ENCODE results near the gene GPX3. TPM values are rescaled to one million over a fixed set of nuclear protein-coding genes. Genes with fewer than 3 reads are reported as not detected.

GPX3 gene
- total RNA-seq, 1 experiment from 2014 or later, result 86.6 TPM

DNA sequence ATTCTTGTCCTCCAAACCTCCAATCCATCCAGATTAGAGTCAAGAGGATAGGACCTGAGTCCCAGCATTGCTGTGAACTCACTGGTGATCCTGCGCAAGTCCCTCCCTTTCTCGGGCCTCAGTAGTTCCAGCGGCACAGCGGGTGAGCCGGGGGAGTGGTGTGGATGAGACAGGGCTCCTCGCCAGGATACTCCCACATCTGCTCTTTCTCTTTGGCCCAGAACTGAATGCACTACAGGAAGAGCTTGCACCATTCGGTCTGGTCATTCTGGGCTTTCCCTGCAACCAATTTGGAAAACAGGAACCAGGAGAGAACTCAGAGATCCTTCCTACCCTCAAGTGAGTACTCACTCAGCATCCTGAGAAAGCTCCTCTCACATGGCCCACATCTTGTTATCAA, 6.3 kb downstream of the GPX3 start:
- no peak overlapping the region for H3K27ac Mint-ChIP-seq (ENCODE audit: unreplicated experiment)
- Histone ChIP-seq H3K4me3 (ENCODE audit: low read depth, low read length) (no peak overlapping the region), H3K36me3 (ENCODE audit: control insufficient read depth, insufficient read depth, low read length) (peaks cover 6% of the 10 kb centered on the region), H3K27me3 (replicated peaks; ENCODE audit: control insufficient read depth, insufficient read depth, low read length) (no peaks in the 10 kb centered on the region), H3K4me1 (no peaks in the 10 kb centered on the region), H3K9me3 (no peaks in the 10 kb centered on the region)
- ChIA-PET CTCF (no interaction called here), POLR2A (no interaction called here)
- no peak for DNase-seq
- no peaks in the 10 kb centered on the region for H3K4me1 Mint-ChIP-seq (ENCODE audit: low read depth, unreplicated experiment)
- no peaks in the 10 kb centered on the region for H3K9me3 Mint-ChIP-seq (ENCODE audit: unreplicated experiment)
- TF ChIP-seq, protein P1, sequence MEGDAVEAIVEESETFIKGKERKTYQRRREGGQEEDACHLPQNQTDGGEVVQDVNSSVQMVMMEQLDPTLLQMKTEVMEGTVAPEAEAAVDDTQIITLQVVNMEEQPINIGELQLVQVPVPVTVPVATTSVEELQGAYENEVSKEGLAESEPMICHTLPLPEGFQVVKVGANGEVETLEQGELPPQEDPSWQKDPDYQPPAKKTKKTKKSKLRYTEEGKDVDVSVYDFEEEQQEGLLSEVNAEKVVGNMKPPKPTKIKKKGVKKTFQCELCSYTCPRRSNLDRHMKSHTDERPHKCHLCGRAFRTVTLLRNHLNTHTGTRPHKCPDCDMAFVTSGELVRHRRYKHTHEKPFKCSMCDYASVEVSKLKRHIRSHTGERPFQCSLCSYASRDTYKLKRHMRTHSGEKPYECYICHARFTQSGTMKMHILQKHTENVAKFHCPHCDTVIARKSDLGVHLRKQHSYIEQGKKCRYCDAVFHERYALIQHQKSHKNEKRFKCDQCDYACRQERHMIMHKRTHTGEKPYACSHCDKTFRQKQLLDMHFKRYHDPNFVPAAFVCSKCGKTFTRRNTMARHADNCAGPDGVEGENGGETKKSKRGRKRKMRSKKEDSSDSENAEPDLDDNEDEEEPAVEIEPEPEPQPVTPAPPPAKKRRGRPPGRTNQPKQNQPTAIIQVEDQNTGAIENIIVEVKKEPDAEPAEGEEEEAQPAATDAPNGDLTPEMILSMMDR (IDR thresholded peaks at IDR 0.05; ENCODE audit: insufficient read depth in 1 of 2, low read depth in 1 of 2, low read length in 1 of 2, severe bottlenecking in 1 of 2, unreplicated experiment in 1 of 2), result no peak
- H3K4me3 Mint-ChIP-seq (ENCODE audit: unreplicated experiment), result no peak overlapping the region
- peaks cover 52% of the 10 kb centered on the region for H3K36me3 Mint-ChIP-seq (ENCODE audit: insufficient read depth, unreplicated experiment)
- BruUV-seq (replicated peaks), result no TSS peak
- H3K27me3 Mint-ChIP-seq (ENCODE audit: insufficient read depth, unreplicated experiment), result no peaks in the 10 kb centered on the region
- intact Hi-C loops (cut with micrococcal nuclease; ENCODE audit: unreplicated experiment), result no loop called here

DNA sequence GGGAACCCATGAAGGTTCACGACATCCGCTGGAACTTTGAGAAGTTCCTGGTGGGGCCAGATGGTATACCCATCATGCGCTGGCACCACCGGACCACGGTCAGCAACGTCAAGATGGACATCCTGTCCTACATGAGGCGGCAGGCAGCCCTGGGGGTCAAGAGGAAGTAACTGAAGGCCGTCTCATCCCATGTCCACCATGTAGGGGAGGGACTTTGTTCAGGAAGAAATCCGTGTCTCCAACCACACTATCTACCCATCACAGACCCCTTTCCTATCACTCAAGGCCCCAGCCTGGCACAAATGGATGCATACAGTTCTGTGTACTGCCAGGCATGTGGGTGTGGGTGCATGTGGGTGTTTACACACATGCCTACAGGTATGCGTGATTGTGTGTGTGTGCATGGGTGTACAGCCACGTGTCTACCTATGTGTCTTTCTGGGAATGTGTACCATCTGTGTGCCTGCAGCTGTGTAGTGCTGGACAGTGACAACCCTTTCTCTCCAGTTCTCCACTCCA, 7.6 kb downstream of the GPX3 start:
- Mint-ChIP-seq H3K36me3 (ENCODE audit: insufficient read depth, unreplicated experiment) (peaks cover 64% of the 10 kb centered on the region), H3K9me3 (ENCODE audit: unreplicated experiment) (no peaks in the 10 kb centered on the region), H3K4me3 (ENCODE audit: unreplicated experiment) (no peak overlapping the region), H3K27ac (ENCODE audit: unreplicated experiment) (no peak overlapping the region), H3K4me1 (ENCODE audit: low read depth, unreplicated experiment) (no peaks in the 10 kb centered on the region), H3K27me3 (ENCODE audit: insufficient read depth, unreplicated experiment) (no peaks in the 10 kb centered on the region)
- no TSS peak for BruUV-seq (replicated peaks)
- no peaks in the 10 kb centered on the region for H3K27me3 ChIP-seq (replicated peaks; ENCODE audit: control insufficient read depth, insufficient read depth, low read length)
- H3K9me3 ChIP-seq, result no peaks in the 10 kb centered on the region
- H3K36me3 ChIP-seq (ENCODE audit: control insufficient read depth, insufficient read depth, low read length), result peaks cover 5% of the 10 kb centered on the region
- TF ChIP-seq, protein P1 (IDR thresholded peaks at IDR 0.05; ENCODE audit: insufficient read depth in 1 of 2, low read depth in 1 of 2, low read length in 1 of 2, severe bottlenecking in 1 of 2, unreplicated experiment in 1 of 2), result no peak
- ChIA-PET CTCF (no interaction called here), POLR2A (no interaction called here)
- no peak overlapping the region for H3K4me3 ChIP-seq (ENCODE audit: low read depth, low read length)
- H3K4me1 ChIP-seq, result no peaks in the 10 kb centered on the region
- intact Hi-C loops (cut with micrococcal nuclease; ENCODE audit: unreplicated experiment), result no loop called here
- DNase-seq, result no peak

DNA sequence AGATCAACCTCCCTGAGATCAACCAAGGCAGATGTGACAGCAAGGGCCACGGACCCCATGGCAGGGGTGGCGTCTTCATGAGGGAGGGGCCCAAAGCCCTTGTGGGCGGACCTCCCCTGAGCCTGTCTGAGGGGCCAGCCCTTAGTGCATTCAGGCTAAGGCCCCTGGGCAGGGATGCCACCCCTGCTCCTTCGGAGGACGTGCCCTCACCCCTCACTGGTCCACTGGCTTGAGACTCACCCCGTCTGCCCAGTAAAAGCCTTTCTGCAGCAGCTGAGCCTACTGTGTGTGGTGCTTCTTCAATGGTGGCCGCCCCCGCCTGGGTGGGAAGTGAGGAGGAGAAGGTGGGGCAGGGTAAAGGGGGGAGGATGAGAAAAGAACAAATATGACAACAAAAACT, 8.3 kb downstream of the GPX3 start:
- POLR2A ChIA-PET, result no interaction called here
- no peak for DNase-seq
- CTCF ChIA-PET, result no interaction called here
- H3K9me3 Mint-ChIP-seq (ENCODE audit: unreplicated experiment), result no peaks in the 10 kb centered on the region
- intact Hi-C loops (cut with micrococcal nuclease; ENCODE audit: unreplicated experiment), result no loop called here
- no peak overlapping the region for H3K27ac Mint-ChIP-seq (ENCODE audit: unreplicated experiment)
- TF ChIP-seq, protein P1 (IDR thresholded peaks at IDR 0.05; ENCODE audit: insufficient read depth in 1 of 2, low read depth in 1 of 2, low read length in 1 of 2, severe bottlenecking in 1 of 2, unreplicated experiment in 1 of 2), result no peak
- Histone ChIP-seq H3K36me3 (ENCODE audit: control insufficient read depth, insufficient read depth, low read length) (peaks cover 8% of the 10 kb centered on the region), H3K27me3 (replicated peaks; ENCODE audit: control insufficient read depth, insufficient read depth, low read length) (no peaks in the 10 kb centered on the region), H3K9me3 (no peaks in the 10 kb centered on the region), H3K4me3 (ENCODE audit: low read depth, low read length) (no peak overlapping the region), H3K4me1 (no peaks in the 10 kb centered on the region)
- H3K27me3 Mint-ChIP-seq (ENCODE audit: insufficient read depth, unreplicated experiment), result no peaks in the 10 kb centered on the region
- H3K4me3 Mint-ChIP-seq (ENCODE audit: unreplicated experiment), result no peak overlapping the region
- H3K36me3 Mint-ChIP-seq (ENCODE audit: insufficient read depth, unreplicated experiment), result peaks cover 70% of the 10 kb centered on the region
- H3K4me1 Mint-ChIP-seq (ENCODE audit: low read depth, unreplicated experiment), result no peaks in the 10 kb centered on the region
- BruUV-seq (replicated peaks), result no TSS peak
